Activated CD4-positive, alpha-beta T cell treated with anti-CD3 and anti-CD28 coated beads, Interleukin-2, Interleukin-4, amounts not matched to agents 100 ng/mL and 50 ng/mL, durations not matched to agents 16 hours and 8 hours (primary cell): ENCODE results near the gene KCND1.

Source experiments
- DNase-seq: peaks from one replicate; pipeline ENCODE4 v3.0.0-alpha.2; 2020; ENCODE audit warnings: low spot score

Gene KCND1

GRCh38 chrX:48911412-48912182 is 60.0 kb downstream of the KCND1 start, which contains the start of gene SLC35A2:
Gene SLC35A2 (minus strand): TSS chrX:48911646. CDS start chrX:48911636, 10 bp downstream.
- DNase-seq, result peak; percentile 84
